Stimulated activated CD8-positive, alpha-beta memory T cell treated with anti-CD3 and anti-CD28 coated beads, Interleukin-4, amount 100 ng/mL, for 48 hours (primary cell): Measurements from ENCODE around the gene TSSK6.
"Not testable (repeated sequence)": the region's sequence is repeated elsewhere in the genome, so short reads cannot be mapped to it uniquely, and the experiment has no call there.

ENCODE experiments used
- DNase-seq: peaks from one replicate; pipeline ENCODE4 v3.0.0-alpha.2; 2020

TSSK6 gene

DNA sequence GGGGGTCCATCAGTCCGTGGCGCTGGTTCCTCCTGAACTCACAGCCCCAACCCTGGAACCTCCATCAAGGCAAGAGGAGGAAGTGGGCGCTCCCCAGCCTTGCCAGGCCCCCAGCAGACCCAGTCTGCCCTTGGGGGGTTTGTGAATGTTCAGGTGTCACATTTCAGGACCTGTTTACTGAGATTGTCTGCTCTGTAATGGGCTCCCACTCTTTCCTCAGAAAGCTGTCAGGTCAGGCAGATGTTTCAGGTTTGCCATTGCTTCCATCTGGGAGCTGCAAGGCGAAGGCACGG, 29.4 kb downstream of the TSSK6 start:
- no peak for DNase-seq

DNA sequence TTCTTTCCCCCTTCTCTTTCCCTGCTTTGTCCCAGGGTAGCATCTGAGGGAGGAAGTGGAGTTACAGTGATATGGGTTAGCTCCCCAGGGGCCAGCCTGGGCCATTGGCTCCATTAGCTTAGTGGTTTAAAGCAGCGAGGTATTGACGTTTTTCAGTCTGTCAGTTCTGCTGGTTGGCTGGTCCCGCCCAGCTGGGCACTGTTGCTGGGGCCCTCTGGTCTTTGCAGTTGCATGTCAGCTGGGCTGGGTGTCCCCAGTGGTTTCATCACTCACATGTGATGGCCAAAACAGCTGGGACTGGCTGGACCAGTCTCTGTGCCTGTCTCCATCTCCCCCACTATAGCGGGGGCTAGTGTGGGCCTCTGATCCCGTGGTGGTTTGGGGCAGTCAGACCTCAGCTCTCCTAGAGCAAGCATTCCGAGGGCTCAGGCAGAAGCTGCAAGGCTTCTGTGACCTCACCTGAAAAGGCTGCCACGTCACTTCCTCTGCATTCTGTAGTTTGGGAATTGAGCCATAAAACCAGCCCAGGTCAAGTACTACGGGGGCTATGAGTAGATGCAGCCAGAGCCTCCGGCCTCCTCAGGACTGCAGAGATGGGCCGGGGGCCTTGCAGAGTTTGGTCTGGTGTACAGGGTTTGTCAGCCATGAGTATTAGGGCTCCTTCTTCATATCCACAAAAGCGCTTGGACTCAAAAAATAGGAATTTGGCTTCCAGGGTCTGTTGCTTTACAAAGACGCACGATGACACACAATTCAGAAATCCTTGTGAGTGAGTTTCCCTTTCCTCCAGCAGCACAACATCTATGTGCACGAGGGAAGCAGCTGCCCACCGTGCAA, 30.0 kb downstream of the TSSK6 start:
- DNase-seq = no peak

GRCh38 chr19:19482809-19483596, 32.3 kb downstream of the TSSK6 start:
- DNase-seq = no peak

GRCh38 chr19:19480688-19481087, 34.7 kb downstream of the TSSK6 start:
- no peak for DNase-seq

DNA sequence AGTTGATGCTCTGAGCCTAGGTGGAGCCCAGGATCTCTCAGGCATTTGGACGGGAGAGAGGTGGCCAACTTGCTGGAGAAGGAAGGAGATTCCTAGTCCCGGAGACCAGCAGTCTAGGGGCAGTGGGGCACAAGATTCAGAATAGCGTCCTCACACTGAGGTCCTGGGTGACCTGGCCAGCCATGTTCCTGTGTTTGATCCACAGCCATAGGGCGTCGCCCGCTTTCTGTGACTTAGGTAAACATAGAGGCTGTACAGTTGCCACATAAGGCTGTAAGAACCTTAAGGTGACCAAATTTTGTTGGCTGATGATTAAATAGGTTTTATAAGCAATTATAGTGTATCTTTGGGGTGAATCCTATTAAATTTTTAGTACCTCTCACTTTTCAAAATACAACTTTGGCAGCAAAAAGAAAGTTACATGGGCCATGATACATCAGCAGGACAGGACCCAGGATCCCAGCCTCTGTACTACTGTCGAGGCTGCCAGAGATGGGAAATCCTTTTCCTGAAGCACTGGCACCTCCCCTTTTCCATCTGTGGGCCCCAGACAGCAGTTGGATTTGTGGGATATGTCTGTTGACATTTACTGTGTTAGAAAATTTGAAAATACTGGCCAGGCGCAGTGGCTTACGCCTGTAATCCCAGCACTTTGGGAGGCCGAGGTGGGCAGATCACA, 37.5 kb downstream of the TSSK6 start:
- no peak for DNase-seq

DNA sequence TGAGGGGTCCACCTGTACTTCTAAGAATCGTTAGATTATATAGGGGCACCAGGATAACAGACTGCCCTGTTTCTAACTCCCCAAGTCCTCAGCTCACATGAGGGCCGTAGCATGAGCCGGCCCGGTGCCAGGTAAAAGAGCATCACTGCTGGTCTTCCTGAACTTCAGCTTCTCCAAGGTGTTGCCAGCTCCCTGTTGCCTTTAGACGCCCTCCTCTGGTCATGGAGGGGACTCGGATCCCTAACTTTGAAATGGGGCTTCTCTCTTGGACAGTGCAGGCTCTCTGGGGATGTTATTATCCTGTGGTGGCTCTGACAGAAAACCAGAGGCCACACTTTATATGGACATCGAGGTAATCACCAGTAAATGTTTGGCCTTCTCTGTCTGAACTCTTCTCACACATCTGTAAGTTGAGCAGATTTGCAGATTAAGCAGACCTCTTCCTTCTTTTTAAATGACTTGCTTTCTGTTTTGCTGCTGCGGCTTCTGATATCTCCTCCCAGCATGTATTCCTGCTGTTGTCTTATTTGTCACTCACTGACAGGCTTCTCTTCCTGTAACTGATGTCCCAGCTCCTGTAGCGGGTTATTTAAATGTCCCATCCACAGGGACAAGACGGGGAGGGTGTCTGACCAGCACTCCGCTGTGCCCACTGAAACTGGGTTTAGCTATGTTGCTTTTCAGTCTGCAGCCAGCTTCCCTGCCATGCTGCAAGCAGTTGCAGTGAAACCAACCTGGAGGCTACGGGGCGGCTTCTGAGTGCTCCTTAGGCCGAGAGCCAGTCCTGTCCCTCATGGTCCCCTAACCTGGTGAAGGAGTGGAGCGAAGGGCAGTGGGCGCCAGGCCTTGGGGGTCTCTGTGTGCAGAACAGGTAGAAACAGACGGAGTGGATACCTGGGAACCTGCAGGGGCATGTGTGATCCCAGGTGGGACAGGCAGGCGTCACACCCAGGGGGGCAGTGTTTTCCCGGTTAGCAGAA, 39.2 kb downstream of the TSSK6 start:
- no peak for DNase-seq

- DNase-seq = no peak
Measured at GRCh38 chr19:19475015-19475765, 40.2 kb downstream of the TSSK6 start.

DNA sequence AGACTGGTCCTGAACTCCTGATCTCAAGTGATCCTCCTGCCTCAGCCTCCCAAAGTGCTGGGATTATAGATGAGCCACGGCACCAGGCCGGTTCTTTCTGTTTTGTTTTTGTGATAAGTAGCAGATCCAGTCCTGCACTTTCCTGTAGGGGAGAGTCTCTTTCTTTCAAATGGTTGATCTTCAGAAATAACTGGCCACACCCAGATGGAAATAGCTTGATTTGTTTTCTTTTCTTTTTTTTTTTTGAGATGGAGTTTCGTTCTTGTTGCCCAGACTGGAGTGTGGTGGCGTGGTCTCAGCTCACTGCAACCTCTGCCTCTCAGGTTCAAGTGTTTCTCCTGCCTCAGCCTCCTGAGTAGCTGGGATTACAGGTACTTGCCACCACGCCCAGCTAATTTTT, 43.2 kb downstream of the TSSK6 start:
- DNase-seq = not testable (repeated sequence)

DNA sequence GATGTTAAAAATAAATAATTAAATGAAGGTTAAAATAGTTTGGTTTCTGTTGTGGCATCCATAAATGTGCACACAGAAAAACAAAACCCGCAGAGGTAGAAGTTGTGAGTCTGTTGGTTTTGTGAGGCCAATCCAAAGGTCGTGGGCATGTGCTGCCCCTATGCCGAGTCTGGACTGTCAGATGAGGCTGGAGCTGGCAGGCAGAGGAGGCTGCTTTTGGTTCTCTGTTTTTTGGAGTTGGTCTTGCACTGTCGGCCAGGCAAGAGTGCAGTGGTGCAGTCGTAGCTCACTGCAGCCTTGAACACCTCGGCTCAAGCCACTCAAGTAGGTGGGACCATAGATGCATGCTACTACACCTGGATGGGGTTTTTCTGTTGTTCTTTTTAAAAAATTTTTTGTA, 43.7 kb downstream of the TSSK6 start:
- DNase-seq = no peak

GRCh38 chr19:19470579-19470978, 44.8 kb downstream of the TSSK6 start:
- no peak for DNase-seq

GRCh38 chr19:19468424-19469050, 46.8 kb downstream of the TSSK6 start:
- DNase-seq = no peak

- no peak for DNase-seq
Measured at GRCh38 chr19:19466201-19466600, 49.1 kb downstream of the TSSK6 start.

DNA sequence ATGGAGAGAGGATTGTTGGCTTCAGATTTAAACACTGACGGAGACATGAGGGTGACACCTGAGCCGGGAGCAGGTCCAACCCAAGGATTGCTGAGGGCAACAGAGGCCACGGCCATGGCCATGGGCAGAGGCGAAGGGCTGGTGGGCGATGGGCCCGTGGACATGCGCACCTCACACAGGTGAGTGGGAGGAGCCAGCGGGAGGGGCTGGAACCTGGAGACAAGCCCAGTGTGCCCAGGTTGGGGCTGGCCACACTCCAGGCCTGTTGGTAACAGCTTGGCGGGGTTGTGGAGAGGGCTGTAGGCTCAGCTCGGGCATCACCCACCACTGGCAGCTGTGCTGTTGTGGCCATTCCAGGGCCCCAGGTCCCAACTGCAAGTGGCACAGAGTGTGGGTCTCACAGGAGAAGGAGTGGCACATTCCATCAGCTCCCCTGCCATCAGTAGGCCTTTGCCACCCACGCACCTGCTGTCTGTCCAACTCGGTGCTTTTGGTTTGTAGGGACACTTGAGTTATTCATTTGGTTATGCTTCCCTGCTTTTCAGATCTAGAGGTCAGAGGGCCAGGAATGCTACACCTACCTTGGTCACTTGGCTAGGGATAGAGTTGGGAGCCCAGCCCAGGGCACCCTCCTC, 49.8 kb downstream of the TSSK6 start:
- DNase-seq = no peak

DNA sequence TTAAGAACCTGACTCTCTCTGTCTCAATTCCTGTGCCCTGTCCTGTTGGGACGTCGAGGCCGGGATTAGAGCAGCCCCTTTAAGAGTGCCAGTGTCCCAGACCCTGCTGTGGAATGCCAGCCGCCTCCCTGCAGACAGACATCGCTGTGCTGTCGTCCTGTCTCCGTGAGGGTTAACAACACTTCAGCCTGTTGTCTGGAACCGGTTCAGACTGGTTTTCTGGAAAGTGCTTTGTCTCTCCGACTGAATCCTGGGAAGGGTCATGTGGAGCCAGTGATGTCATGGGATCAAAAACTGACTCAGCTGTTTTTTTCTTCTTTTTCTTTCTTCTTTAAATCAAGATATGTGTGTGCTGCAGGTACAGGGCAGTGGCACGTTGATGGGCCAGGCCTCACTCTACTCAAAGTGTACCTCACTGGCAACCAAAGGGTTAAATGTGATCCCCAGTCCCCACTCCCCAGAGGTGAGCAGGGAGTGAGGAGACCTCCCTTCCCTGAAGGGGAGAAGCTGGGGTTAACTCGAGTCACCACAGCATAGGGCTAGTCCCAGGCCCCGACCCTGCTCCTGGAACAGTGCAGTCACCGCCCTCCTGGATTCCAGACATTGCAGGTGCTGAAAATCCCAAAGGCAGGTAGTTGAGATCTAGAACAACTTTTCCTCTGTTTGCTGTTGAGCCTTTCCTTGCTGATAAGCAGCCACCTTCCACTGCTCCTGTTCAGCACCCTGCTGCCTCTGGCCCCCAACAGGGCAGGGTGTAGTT, 50.8 kb downstream of the TSSK6 start:
- DNase-seq = no peak
